HL-60 (cell line): ENCODE measurements around the gene RGS6.

ENCODE experiments used
- CTCF ChIP-seq: IDR thresholded peaks from one replicate; pipeline ENCODE4 v1.5.1; 2011; ENCODE audit warnings: low read length, control low read depth, inconsistent platforms; ENCODE audit not compliant: insufficient read depth
- GABPA ChIP-seq: IDR thresholded peaks from 2 replicates; pipeline ENCODE4 v1.6.1; 2012; ENCODE audit warnings: low read depth
- POLR2AphosphoS5 ChIP-seq: IDR thresholded peaks from 2 replicates; pipeline ENCODE4 v1.6.1; 2012; ENCODE audit warnings: low read depth
- REST ChIP-seq: IDR thresholded peaks from 2 replicates; pipeline ENCODE4 v1.6.1; 2012; ENCODE audit warnings: low read depth; ENCODE audit not compliant: insufficient replicate concordance
- SPI1 ChIP-seq: IDR thresholded peaks from 2 replicates; pipeline ENCODE4 v1.6.1; 2012; ENCODE audit warnings: low read depth, mild to moderate bottlenecking, borderline replicate concordance

- TF ChIP-seq POLR2AphosphoS5 (no peak), REST (no peak), CTCF (no peak), GABPA (no peak), SPI1 (no peak)
Observed at GRCh38 chr14:72172049-72172448, 239.8 kb downstream of the RGS6 start.
